K562 (cell line): ENCODE measurements around the gene CEP70.

ENCODE experiments used
- ATF7 ChIP-seq: fragments of 450-650 bp; IDR thresholded peaks from 2 replicates; pipeline ENCODE4 v1.7.1; 2014; ENCODE audit warnings: mild to moderate bottlenecking, moderate library complexity
- BRF2 ChIP-seq: IDR thresholded peaks from 3 replicates; pipeline ENCODE4 v1.6.1; 2011; ENCODE audit warnings: borderline replicate concordance, mild to moderate bottlenecking; ENCODE audit not compliant: insufficient read length, insufficient read depth
- MYC ChIP-seq, 2 experiments: fragments of 250-450 bp in 1 of 2; sonication (Bioruptor Pico) in 1 of 2; IDR thresholded peaks; 2 replicates each; pipeline versions ENCODE4 v1.5.1 to v1.6.1; 2012 to 2021; ENCODE audit warnings: low read depth in 2 of 2, borderline replicate concordance in 1 of 2, improper control_type of control experiment in 1 of 2, low read length in 1 of 2, mild to moderate bottlenecking in 1 of 2, moderate library complexity in 1 of 2
- PATZ1 ChIP-seq: fragments of 250-450 bp; sonication (Bioruptor Pico); IDR thresholded peaks from 2 replicates; pipeline ENCODE4 v1.5.0; 2020; ENCODE audit warnings: mild to moderate bottlenecking, borderline replicate concordance
- POLR2A ChIP-seq: fragments of 450-650 bp; conservative IDR thresholded peaks from 2 replicates; pipeline ENCODE4 v1.6.1; 2016
- YY1 ChIP-seq, 3 experiments: IDR thresholded peaks; 2 replicates each; pipeline ENCODE4 v1.6.1; 2011; ENCODE audit warnings: low read length in 2 of 3, mild to moderate bottlenecking in 2 of 3, moderate library complexity in 2 of 3, borderline replicate concordance in 1 of 3, control low read depth in 1 of 3, low read depth in 1 of 3; ENCODE audit not compliant: insufficient read depth in 3 of 3, insufficient replicate concordance in 2 of 3, control insufficient read depth in 1 of 3, insufficient read length in 1 of 3; ENCODE audit errors: extremely low read depth in 1 of 3
- ZBTB43 ChIP-seq: sonication (generic); formaldehyde crosslinking; IDR thresholded peaks from 2 replicates; pipeline ENCODE4 v1.8.0; 2023; ENCODE audit warnings: mild to moderate bottlenecking, missing genetic modification reagents

- TF ChIP-seq PATZ1 (CRISPR knock-in tag) (no peak), POLR2A (no peak), YY1 (IDR thresholded peaks at IDR 0.05; ENCODE audit: borderline replicate concordance in 1 of 3, control insufficient read depth in 1 of 3, extremely low read depth in 1 of 3, insufficient read depth in 3 of 3, insufficient read length in 1 of 3, insufficient replicate concordance in 2 of 3, low read depth in 1 of 3, low read length in 2 of 3) (no peak), ATF7 (no peak), MYC (IDR thresholded peaks at IDR 0.05; ENCODE audit: low read depth, low read length) (no peak), MYC (CRISPR knock-in tag; IDR thresholded peaks at IDR 0.05; ENCODE audit: borderline replicate concordance, low read depth) (no peak), BRF2 (no peak), ZBTB43 (CRISPR knock-in tag) (no peak)
These were observed 133.4 kb downstream of the CEP70 start for GRCh38 chr3:138460536-138461205.
